HCT116 (cell line): ENCODE measurements around the gene CUEDC2. TPM values are rescaled to one million over a fixed set of nuclear protein-coding genes. Genes with fewer than 3 reads are reported as not detected.
"Not testable (repeated sequence)": the region's sequence is repeated elsewhere in the genome, so short reads cannot be mapped to it uniquely, and the experiment has no call there.

Source experiments
- ATAC-seq: fragments of 200-7000 bp; cut with Tn5 transposase; 2 replicates; pipeline ENCODE4 v1.9.1; 2020; ENCODE audit warnings: mild to moderate bottlenecking, moderate library complexity
- BruUV-seq: library from RNA; stranded (reverse); fragments of 400-500 nt; replicated peaks from 2 replicates; lab custom pipeline; 2021; lab: Mats Ljungman, UMichigan
- CTCF ChIA-PET: fragments of 300-600 bp; sonication (Branson Sonifier 250); formaldehyde crosslinking; loops from one replicate; lab custom pipeline; 2021; ENCODE audit warnings: antibody characterized with exemption; lab: Charles Lee
- POLR2A ChIA-PET: fragments of 300-600, 350-600 bp; sonication (Branson Sonifier 250); formaldehyde crosslinking; loops from one replicate; lab custom pipeline; 2021; ENCODE audit warnings: antibody characterized with exemption; lab: Charles Lee
- RAD21 ChIA-PET, 2 experiments: fragments of 300-600 bp; sonication (Branson Sonifier 250); formaldehyde crosslinking; loops; one replicate each; lab custom pipeline; 2023; ENCODE audit warnings: low total read pairs in 2 of 2; ENCODE audit not compliant: uncharacterized antibody in 2 of 2, unreplicated experiment in 2 of 2, low non-redundant PET in 1 of 2; lab: Charles Lee
- DNase-seq: peaks from one replicate; pipeline ENCODE4 v3.0.0-alpha.2; 2010; ENCODE audit warnings: low read depth, low spot score
- H2AFZ ChIP-seq: fragments of 200-600 bp; shearing (Covaris generic), sonication (generic); 2 replicates; pipeline ENCODE4 v1.6.1; 2017; ENCODE audit warnings: low read depth, mixed run types, mixed read lengths, antibody characterized with exemption, low read length; ENCODE audit not compliant: poor library complexity, severe bottlenecking
- H3K27ac ChIP-seq: 2 replicates; pipeline ENCODE4 v1.5.1; 2012; ENCODE audit warnings: low read depth, low read length
- H3K27me3 ChIP-seq: fragments of 200-600 bp; sonication (generic); 2 replicates; pipeline ENCODE4 v1.6.1; 2016; ENCODE audit warnings: mixed run types, low read length, mixed read lengths; ENCODE audit not compliant: insufficient read depth
- H3K36me3 ChIP-seq, 2 experiments: fragments of 200-500 bp in 1 of 2; fragments of 200-600 bp in 1 of 2; sonication (Bioruptor generic) in 1 of 2; sonication (generic) in 1 of 2; 2 replicates each; pipeline versions ENCODE4 v1.5.1 to v1.6.1; 2014 to 2016; ENCODE audit warnings: low read length in 2 of 2, inconsistent platforms in 1 of 2, mixed read lengths in 1 of 2, mixed run types in 1 of 2; ENCODE audit not compliant: insufficient read depth in 2 of 2, control insufficient read depth in 1 of 2
- H3K4me1 ChIP-seq, 2 experiments: fragments of 200-600 bp in 1 of 2; sonication (generic) in 1 of 2; 2 replicates each; pipeline versions ENCODE4 v1.5.1 to v1.6.1; 2012 to 2017; ENCODE audit warnings: low read length in 2 of 2, inconsistent platforms in 1 of 2, mild to moderate bottlenecking in 1 of 2, mixed read lengths in 1 of 2, mixed run types in 1 of 2, moderate library complexity in 1 of 2; ENCODE audit not compliant: insufficient read depth in 2 of 2, control insufficient read depth in 1 of 2
- H3K4me2 ChIP-seq: fragments of 200-600 bp; sonication (generic); 2 replicates; pipeline ENCODE4 v1.6.1; 2017; ENCODE audit warnings: mixed run types, low read length, mixed read lengths
- H3K4me3 ChIP-seq, 2 experiments: fragments of 200-600 bp in 1 of 2; sonication (generic) in 1 of 2; replicated peaks in 1 of 2; 2 replicates each; pipeline ENCODE4 v1.5.1; 2011 to 2016; ENCODE audit warnings: low read length in 2 of 2, control low read depth in 1 of 2, low read depth in 1 of 2, mild to moderate bottlenecking in 1 of 2, mixed read lengths in 1 of 2, mixed run types in 1 of 2
- H3K79me2 ChIP-seq: fragments of 200-600 bp; sonication (generic); 2 replicates; pipeline ENCODE4 v1.6.1; 2017; ENCODE audit warnings: mild to moderate bottlenecking, mixed run types, low read length, moderate library complexity, mixed read lengths; ENCODE audit not compliant: insufficient read depth
- H3K9ac ChIP-seq: fragments of 200-600 bp; sonication (generic); 2 replicates; pipeline ENCODE4 v1.6.1; 2016; ENCODE audit warnings: low read length, mixed read lengths
- H3K9me2 ChIP-seq: fragments of 200-600 bp; sonication (generic), shearing (Covaris generic); 2 replicates; pipeline ENCODE4 v1.6.1; 2017; ENCODE audit warnings: mixed run types, mild to moderate bottlenecking, moderate library complexity; ENCODE audit not compliant: insufficient read depth
- H3K9me3 ChIP-seq, 2 experiments: fragments of 200-500 bp in 1 of 2; fragments of 200-600 bp in 1 of 2; sonication (Bioruptor generic) in 1 of 2; sonication (generic) in 1 of 2; 2 replicates each; pipeline ENCODE4 v1.6.1; 2014 to 2017; ENCODE audit warnings: low read length in 2 of 2, mixed read lengths in 2 of 2, inconsistent platforms in 1 of 2, low read depth in 1 of 2, mild to moderate bottlenecking in 1 of 2, mixed run types in 1 of 2, moderate library complexity in 1 of 2; ENCODE audit not compliant: control insufficient read depth in 1 of 2, insufficient read depth in 1 of 2
- H4K20me1 ChIP-seq: fragments of 200-600 bp; sonication (generic), shearing (Covaris generic); 2 replicates; pipeline ENCODE4 v1.6.1; 2017; ENCODE audit warnings: mixed run types, mild to moderate bottlenecking, moderate library complexity; ENCODE audit not compliant: insufficient read depth
- EZH2phosphoT487 ChIP-seq: fragments of 200-600 bp; IDR thresholded peaks from 2 replicates; pipeline ENCODE4 v1.6.1; 2018; ENCODE audit warnings: antibody characterized with exemption, borderline replicate concordance
- POLR2AphosphoS5 ChIP-seq: IDR thresholded peaks from 2 replicates; pipeline ENCODE4 v1.6.1; 2011; ENCODE audit warnings: mild to moderate bottlenecking, low read depth, low read length, moderate library complexity
- ZFX ChIP-seq: fragments of 450-650 bp; IDR thresholded peaks from 2 replicates; pipeline ENCODE4 v1.6.1; 2017
- intact Hi-C: fragments of 100-400 bp; cut with micrococcal nuclease; formaldehyde crosslinking; loops from 2 replicates; pipeline ENCODE4 v1.10.0; 2022
- total RNA-seq: library from RNA; stranded (reverse); gene quantifications from one replicate; pipeline ENCODE4 v1.2.1, GENCODE V29; 2021; ENCODE audit not compliant: unreplicated experiment

Gene CUEDC2
- total RNA-seq, 1 experiment from 2014 or later = 96.7 TPM

DNA sequence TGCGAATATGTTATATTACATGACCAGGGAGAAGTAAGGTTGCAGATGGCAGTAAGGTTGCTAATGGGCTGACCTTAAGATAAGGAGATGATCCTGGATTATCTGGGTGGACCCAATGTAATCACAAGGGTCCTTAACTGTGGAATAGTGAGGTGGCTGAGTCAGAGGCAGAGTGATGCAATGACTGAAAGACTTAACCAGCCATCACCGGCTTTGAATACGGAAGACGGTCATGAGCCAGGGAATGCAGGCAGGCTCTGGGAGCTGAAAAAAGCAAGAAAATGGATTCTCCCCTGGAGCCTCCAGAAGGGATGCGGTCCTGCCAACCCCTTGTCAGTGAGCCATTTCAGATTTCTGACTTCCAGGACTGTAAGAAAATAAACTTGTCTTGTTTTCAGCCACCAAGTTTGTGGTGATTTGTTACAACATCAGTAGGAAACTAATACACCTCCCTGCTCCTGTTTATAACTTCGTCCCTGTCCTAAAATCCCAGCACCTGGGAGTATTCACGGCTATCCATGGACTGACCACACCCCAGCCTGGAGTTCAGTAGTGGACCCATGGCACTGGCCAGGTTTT lies 23.6 kb upstream of the CUEDC2 start:
- Histone ChIP-seq H3K79me2 (peaks cover 28% of the 10 kb centered on the region), H3K9ac (no peak overlapping the region), H3K36me3 (peaks cover 4 to 13% of the 10 kb centered on the region in 2 experiments; a peak in 2 of 4 replicates), H3K9me3 (no peaks in the 10 kb centered on the region), H3K4me1 (peaks cover 22 to 37% of the 10 kb centered on the region in 2 experiments), H3K4me2 (no peak overlapping the region), H4K20me1 (no peaks in the 10 kb centered on the region), H3K9me2 (no peaks in the 10 kb centered on the region), H2AFZ (no peak overlapping the region), H3K27ac (no peak overlapping the region), H3K4me3 (no peak overlapping the region), H3K27me3 (no peaks in the 10 kb centered on the region)
- no peak for DNase-seq
- TF ChIP-seq ZFX = no peak
- no peak for TF ChIP-seq EZH2phosphoT487
- peak; percentile 56 for TF ChIP-seq POLR2AphosphoS5
- intact Hi-C loops = no loop called here
- ChIA-PET POLR2A (no interaction called here), CTCF (interaction anchor here (0.6 to 0.7 kb wide), 2 partner anchors 52 to 57 kb away, joined by 3 read pairs; no protein-coding TSS in a partner anchor), RAD21 (no interaction called here)
- no peak for ATAC-seq
- no TSS peak for BruUV-seq

GRCh38 chr10:102454662-102455487 lies 22.5 kb upstream of the CUEDC2 start:
- POLR2A ChIA-PET, ATAC-seq, intact Hi-C loops, CTCF ChIA-PET, H3K4me2 ChIP-seq, H4K20me1 ChIP-seq, H3K4me3 ChIP-seq, H3K27ac ChIP-seq, DNase-seq, H3K9me3 ChIP-seq, BruUV-seq, RAD21 ChIA-PET, H3K9me2 ChIP-seq, H3K9ac ChIP-seq, H3K27me3 ChIP-seq, H2AFZ ChIP-seq: not testable (repeated sequence)
- Histone ChIP-seq H3K4me1 (peaks cover 22 to 32% of the 10 kb centered on the region in 2 experiments), H3K36me3 (peaks cover 4 to 13% of the 10 kb centered on the region in 2 experiments; a peak in 2 of 4 replicates), H3K79me2 (peaks cover 35% of the 10 kb centered on the region)
